Epithelial cell of proximal tubule (primary cell): ENCODE measurements around the gene PLPPR1. TPM values are rescaled to one million over a fixed set of nuclear protein-coding genes. Genes with fewer than 3 reads are reported as not detected.

ENCODE experiments used
- DNase-seq: peaks from one replicate; pipeline ENCODE4 v3.0.0-alpha.2; 2011; ENCODE audit warnings: low read depth
- H3K4me3 ChIP-seq: 2 replicates; pipeline ENCODE4 v1.5.1; 2011; ENCODE audit warnings: low read depth, mild to moderate bottlenecking, low read length
- CTCF ChIP-seq: conservative IDR thresholded peaks from 2 replicates; pipeline ENCODE4 v1.5.1; 2012; ENCODE audit warnings: low read depth, mild to moderate bottlenecking, low read length
- total RNA-seq: library from RNA; depleted of rRNA; stranded (reverse); fragments of >200 nt; gene quantifications from 2 replicates; pipeline ENCODE4 v1.2.3, GENCODE V29; 2015

The PLPPR1 gene
- total RNA-seq, 1 donor from 2014 or later: not detected

- no peak for DNase-seq
- TF ChIP-seq CTCF: no peak
- H3K4me3 ChIP-seq: no peak overlapping the region
These were observed 102.8 kb downstream of the PLPPR1 start for GRCh38 chr9:101131326-101131725.

GRCh38 chr9:101132801-101133200 lies 104.3 kb downstream of the PLPPR1 start:
- TF ChIP-seq CTCF: no peak
- no peak for DNase-seq
- no peak overlapping the region for H3K4me3 ChIP-seq

GRCh38 chr9:101138509-101138908 lies 110.0 kb downstream of the PLPPR1 start:
- no peak for TF ChIP-seq CTCF
- no peak overlapping the region for H3K4me3 ChIP-seq
- DNase-seq: no peak

DNA sequence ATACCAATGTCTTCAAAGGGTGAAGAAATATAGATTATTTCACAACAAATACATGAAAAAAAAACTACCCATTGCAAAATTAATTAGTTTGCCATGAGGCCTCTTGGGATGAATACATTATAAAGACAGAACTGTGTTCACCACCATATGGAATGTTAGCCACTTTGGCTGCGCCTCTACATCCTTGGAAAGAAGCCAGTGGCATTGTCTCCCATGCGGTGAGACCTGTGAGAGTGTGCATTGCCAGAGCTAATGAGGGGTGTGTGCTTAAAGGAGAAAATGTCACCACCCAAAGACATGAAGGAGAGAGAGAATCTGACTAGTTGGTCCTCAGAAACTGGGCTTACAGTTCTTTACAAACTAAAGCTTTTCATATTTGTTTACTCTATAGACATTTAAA lies 110.6 kb downstream of the PLPPR1 start:
- TF ChIP-seq CTCF: no peak
- no peak for DNase-seq
- H3K4me3 ChIP-seq: no peak overlapping the region

GRCh38 chr9:101140764-101141163 lies 112.2 kb downstream of the PLPPR1 start:
- TF ChIP-seq CTCF: no peak
- DNase-seq: no peak

GRCh38 chr9:101146508-101146907 lies 118.0 kb downstream of the PLPPR1 start:
- no peak for TF ChIP-seq CTCF
- H3K4me3 ChIP-seq: no peak overlapping the region
- no peak for DNase-seq

More at GRCh38 chr9:101140764-101141163, 112.2 kb downstream of the PLPPR1 start:
- no peak overlapping the region for H3K4me3 ChIP-seq

DNA sequence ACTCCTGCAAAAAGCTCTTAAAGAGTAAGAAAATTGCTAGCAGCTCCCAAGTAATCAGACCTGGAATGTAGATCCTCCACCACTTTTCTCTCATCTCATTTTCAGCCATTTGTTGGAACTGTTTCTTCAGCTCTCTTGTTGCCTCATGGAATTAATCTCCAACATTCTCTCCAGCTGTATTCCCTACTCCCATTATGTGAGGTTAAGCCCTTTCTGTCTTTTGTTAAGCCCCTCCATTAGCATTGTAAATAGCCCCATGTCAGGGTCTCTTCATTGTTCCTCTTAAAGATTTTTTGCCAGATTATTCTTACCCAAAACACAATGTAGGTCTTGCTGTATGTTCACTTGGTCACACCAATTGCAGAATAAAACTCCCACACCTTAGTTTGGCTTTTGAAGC lies 119.8 kb downstream of the PLPPR1 start:
- H3K4me3 ChIP-seq: no peak overlapping the region
- DNase-seq: no peak
- TF ChIP-seq CTCF: no peak
